ENCODE measurements around the gene ADD2.
A peak's percentile ranks its signal among the peaks of the same experiment; 100 is the strongest.

The ADD2 gene

DNA sequence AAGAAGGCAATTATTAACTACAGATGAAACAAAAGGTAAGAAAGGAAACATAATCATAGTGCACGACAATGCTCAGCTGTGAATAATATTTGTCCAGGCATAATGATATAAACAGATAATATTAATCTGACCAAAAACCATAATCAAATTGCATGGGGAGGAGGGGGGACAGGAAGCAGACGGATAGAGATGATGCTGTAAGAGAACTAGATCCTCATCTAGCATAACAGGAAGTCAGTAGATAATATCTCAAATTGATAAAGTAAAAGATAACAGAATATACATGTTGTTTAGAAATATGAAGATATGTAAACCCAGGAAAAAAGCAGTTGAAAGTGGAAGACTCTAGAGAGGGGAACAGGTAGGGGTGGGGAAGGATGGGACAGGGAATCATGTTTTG lies 129.4 kb downstream of the ADD2 start:
- DNase-seq (ENCODE audit: low read depth in 2 of 2), result no peak
- H3K4me3 ChIP-seq (replicated peaks in 1 of 2; ENCODE audit: low read depth in 2 of 2, low read length in 2 of 2), result no peak overlapping the region
- TF ChIP-seq, protein P1, sequence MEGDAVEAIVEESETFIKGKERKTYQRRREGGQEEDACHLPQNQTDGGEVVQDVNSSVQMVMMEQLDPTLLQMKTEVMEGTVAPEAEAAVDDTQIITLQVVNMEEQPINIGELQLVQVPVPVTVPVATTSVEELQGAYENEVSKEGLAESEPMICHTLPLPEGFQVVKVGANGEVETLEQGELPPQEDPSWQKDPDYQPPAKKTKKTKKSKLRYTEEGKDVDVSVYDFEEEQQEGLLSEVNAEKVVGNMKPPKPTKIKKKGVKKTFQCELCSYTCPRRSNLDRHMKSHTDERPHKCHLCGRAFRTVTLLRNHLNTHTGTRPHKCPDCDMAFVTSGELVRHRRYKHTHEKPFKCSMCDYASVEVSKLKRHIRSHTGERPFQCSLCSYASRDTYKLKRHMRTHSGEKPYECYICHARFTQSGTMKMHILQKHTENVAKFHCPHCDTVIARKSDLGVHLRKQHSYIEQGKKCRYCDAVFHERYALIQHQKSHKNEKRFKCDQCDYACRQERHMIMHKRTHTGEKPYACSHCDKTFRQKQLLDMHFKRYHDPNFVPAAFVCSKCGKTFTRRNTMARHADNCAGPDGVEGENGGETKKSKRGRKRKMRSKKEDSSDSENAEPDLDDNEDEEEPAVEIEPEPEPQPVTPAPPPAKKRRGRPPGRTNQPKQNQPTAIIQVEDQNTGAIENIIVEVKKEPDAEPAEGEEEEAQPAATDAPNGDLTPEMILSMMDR (IDR thresholded peaks at IDR 0.05; ENCODE audit: low read depth, low read length), result no peak

DNA sequence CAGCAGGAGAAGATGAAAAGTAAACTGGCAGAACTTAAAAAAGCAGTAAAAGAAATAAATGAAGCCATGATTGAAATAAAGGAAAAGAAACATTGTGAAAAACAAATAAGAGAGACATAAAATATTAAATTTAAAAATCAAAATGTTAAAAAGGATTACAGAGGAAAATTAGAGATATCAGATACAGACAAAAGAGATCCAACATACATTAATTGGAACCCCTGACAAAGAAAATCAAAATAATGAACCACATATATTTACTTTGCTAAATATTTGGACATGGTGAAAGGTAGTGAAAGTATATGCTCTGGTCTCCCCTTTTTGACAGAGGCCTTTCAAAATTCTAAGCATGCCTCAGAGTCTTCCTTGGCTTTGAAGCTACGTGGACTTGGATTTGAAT lies 134.5 kb downstream of the ADD2 start:
- TF ChIP-seq, protein P1 (IDR thresholded peaks at IDR 0.05; ENCODE audit: low read depth, low read length), result no peak
- DNase-seq (ENCODE audit: low read depth in 2 of 2), result no peak

DNA sequence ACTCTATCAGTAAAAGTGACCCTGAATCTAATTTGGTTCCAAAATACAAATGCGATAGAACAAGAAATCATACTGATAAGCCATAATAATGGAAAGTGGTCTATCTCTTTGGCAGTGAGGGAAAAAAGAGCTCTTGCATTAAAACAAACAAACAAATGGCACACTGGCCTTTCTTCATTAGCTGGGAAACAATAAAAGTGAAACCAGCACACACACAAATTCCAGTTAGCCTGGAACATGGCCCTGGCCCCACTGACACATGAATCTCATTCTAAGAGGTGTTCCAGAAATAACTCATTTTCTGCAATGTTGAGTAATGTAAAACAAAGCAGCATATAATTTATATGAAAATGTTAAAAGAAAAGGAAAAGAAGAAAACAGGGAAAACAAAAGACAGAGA lies 135.0 kb downstream of the ADD2 start:
- TF ChIP-seq, protein P1 (IDR thresholded peaks at IDR 0.05; ENCODE audit: low read depth, low read length), result no peak
- no peak for DNase-seq (ENCODE audit: low read depth in 2 of 2)

More for the DNA sequence above, 134.5 kb downstream of the ADD2 start:
- H3K4me3 ChIP-seq (replicated peaks in 1 of 2; ENCODE audit: low read depth in 2 of 2, low read length in 2 of 2), result no peak overlapping the region

DNA sequence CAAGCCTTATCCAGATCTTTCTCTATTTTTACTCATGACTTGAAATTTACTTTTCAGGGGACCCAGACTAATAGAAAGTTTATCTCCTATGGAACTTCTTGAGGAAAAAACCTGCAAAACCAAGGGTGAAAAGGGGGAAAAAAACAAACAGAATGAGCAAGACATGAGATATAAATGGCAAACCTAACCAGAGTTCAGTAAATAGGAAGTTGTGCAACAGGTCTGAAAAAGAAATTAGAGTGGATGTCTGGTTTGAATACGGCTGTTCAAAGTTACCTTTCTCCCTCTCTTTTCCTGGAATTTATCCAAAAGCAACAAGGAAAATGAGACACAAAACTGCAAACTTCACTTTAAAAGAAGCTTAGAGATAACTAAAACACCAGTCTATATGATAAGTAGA lies 135.6 kb downstream of the ADD2 start:
- H3K4me3 ChIP-seq (replicated peaks in 1 of 2; ENCODE audit: low read depth in 2 of 2, low read length in 2 of 2), result no peak overlapping the region
- DNase-seq (ENCODE audit: low read depth in 2 of 2), result no peak
- TF ChIP-seq, protein P1 (IDR thresholded peaks at IDR 0.05; ENCODE audit: low read depth, low read length), result no peak

More for the DNA sequence above, 135.0 kb downstream of the ADD2 start:
- no peak overlapping the region for H3K4me3 ChIP-seq (replicated peaks in 1 of 2; ENCODE audit: low read depth in 2 of 2, low read length in 2 of 2)

DNA sequence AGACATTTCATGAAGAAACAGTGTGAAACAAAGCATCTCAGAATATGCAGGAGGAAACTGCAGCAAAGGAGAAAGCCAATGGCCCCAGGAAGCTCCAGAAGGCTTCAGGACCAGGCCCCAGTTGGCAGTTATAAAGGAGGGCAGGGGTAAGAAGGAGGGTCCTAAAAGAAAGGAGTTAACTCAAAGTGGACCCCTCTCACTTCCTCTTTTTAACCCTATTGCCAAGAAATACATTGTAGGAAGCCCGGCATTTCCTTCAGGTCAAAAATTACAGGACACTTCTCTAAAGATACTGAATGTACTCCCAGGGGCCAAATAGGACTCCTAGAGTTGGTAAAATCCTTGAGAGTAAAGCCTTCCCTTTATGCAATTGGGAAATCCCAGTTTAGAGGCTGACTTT lies 137.2 kb downstream of the ADD2 start:
- no peak for DNase-seq (ENCODE audit: low read depth in 2 of 2)
- TF ChIP-seq, protein P1 (IDR thresholded peaks at IDR 0.05; ENCODE audit: low read depth, low read length), result no peak
- H3K4me3 ChIP-seq (replicated peaks in 1 of 2; ENCODE audit: low read depth in 2 of 2, low read length in 2 of 2), result no peak overlapping the region

DNA sequence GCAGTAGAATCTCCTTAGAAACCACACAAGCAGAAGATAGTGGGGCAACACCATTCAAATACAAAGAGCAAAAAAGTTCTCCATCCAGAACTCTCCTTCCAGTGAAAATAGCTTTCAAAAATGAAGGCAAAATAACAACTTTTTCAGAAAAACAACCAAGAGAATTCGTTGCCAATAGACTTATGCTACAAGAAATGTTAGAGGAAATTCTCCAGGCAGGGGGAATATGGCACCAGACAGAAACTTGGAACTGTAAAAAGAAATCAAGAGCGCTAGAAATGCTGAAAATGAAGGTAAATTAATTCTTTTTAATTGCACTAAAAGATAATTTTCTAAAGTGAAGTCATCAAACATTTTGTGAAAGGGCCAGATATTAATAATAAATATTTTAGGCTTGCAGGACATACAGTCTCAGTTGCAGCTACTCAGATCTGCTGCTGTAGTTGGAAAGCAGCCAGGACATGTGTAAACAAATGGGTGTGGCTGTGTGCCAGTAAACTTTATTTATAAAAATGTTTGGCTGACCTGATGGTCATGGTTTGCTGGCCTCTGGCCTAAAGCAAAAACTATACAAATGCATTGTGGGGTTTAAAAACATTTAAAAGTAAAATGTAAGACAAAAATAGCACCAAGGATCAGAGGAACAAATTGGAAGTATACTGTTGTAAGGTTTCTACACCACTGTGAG lies 140.6 kb downstream of the ADD2 start:
- TF ChIP-seq, protein P1 (IDR thresholded peaks at IDR 0.05; ENCODE audit: low read depth, low read length), result no peak
- peak; percentile 39 to 49 for DNase-seq (ENCODE audit: low read depth in 2 of 2)
- no peak overlapping the region for H3K4me3 ChIP-seq (replicated peaks in 1 of 2; ENCODE audit: low read depth in 2 of 2, low read length in 2 of 2)

Measured in cardiac fibroblast (primary cell).